Parathyroid adenoma (tissue), 2 donors: Measurements from ENCODE around the gene PKD2L2.

ENCODE experiments used
- H2AFZ ChIP-seq: fragments of 300-600 bp; sonication (generic); one replicate; pipeline ENCODE4 v1.7.0; 2017; ENCODE audit warnings: antibody characterized with exemption, mild to moderate bottlenecking
- H3K27ac ChIP-seq: fragments of 300-600 bp; sonication (generic); one replicate; pipeline ENCODE4 v1.7.0; 2017
- H3K27me3 ChIP-seq: fragments of 300-600 bp; sonication (generic); one replicate; pipeline ENCODE4 v1.7.0; 2017; ENCODE audit warnings: low read length; ENCODE audit not compliant: control insufficient read depth, insufficient read depth
- H3K36me3 ChIP-seq: fragments of 300-600 bp; sonication (generic); one replicate; pipeline ENCODE4 v1.7.0; 2017; ENCODE audit warnings: low read length; ENCODE audit not compliant: control insufficient read depth, insufficient read depth
- H3K4me1 ChIP-seq: fragments of 300-600 bp; sonication (generic); one replicate; pipeline ENCODE4 v1.7.0; 2017; ENCODE audit warnings: control low read depth
- H3K4me2 ChIP-seq: fragments of 300-600 bp; sonication (generic); one replicate; pipeline ENCODE4 v1.7.0; 2017; ENCODE audit warnings: low read length
- H3K4me3 ChIP-seq: fragments of 300-600 bp; sonication (generic); one replicate; pipeline ENCODE4 v1.7.0; 2017; ENCODE audit warnings: low read depth, low read length
- H3K79me2 ChIP-seq: fragments of 300-600 bp; sonication (generic); one replicate; pipeline ENCODE4 v1.7.0; 2017; ENCODE audit warnings: control low read depth
- H3K9ac ChIP-seq: fragments of 300-600 bp; sonication (generic); one replicate; pipeline ENCODE4 v1.7.0; 2017; ENCODE audit warnings: mild to moderate bottlenecking
- H3K9me3 ChIP-seq: fragments of 300-600 bp; sonication (generic); one replicate; pipeline ENCODE4 v1.7.0; 2017; ENCODE audit warnings: low read length; ENCODE audit not compliant: control insufficient read depth
- TF ChIP-seq, protein P1 (sequence below): fragments of 300-600 bp; sonication (generic); IDR thresholded peaks from one replicate; pipeline ENCODE4 v1.7.0; 2017; ENCODE audit warnings: antibody characterized with exemption, mild to moderate bottlenecking
- donor health status: primary hyperparathyroidism.

Gene PKD2L2

DNA sequence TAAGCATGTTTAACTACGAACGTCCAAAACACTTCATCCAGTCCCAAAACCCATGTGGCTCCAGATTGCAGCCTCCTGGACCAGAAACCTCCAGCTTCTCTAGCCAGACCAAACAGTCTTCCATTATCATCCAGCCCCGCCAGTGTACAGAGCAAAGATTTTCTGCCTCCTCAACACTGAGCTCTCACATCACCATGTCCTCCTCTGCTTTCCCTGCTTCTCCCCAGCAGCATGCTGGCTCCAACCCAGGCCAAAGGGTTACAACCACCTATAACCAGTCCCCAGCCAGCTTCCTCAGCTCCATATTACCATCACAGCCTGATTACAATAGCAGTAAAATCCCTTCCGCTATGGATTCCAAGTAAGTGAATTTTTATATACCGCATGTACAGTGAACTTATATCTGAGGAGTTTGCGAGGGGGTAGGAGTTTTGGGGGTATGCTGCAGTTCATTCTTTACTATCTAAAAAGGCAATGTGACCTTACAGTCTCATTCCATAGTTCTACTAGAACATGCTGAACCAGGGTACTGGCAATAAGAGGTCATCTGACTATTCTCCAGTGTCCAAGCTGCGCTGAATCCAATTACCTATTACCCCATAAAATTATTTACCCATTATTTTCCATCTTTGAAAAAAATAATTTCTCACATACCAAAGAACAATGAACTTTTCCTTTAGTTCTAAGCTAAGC is 18.5 kb upstream of the PKD2L2 start:
- H3K9me3 ChIP-seq: no peaks in the 10 kb centered on the region
- no peaks in the 10 kb centered on the region for H3K27me3 ChIP-seq
- peaks cover 6% of the 10 kb centered on the region for H3K4me1 ChIP-seq
- no peak overlapping the region for H3K4me3 ChIP-seq
- TF ChIP-seq, protein P1, sequence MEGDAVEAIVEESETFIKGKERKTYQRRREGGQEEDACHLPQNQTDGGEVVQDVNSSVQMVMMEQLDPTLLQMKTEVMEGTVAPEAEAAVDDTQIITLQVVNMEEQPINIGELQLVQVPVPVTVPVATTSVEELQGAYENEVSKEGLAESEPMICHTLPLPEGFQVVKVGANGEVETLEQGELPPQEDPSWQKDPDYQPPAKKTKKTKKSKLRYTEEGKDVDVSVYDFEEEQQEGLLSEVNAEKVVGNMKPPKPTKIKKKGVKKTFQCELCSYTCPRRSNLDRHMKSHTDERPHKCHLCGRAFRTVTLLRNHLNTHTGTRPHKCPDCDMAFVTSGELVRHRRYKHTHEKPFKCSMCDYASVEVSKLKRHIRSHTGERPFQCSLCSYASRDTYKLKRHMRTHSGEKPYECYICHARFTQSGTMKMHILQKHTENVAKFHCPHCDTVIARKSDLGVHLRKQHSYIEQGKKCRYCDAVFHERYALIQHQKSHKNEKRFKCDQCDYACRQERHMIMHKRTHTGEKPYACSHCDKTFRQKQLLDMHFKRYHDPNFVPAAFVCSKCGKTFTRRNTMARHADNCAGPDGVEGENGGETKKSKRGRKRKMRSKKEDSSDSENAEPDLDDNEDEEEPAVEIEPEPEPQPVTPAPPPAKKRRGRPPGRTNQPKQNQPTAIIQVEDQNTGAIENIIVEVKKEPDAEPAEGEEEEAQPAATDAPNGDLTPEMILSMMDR: no peak
- no peak overlapping the region for H3K9ac ChIP-seq
- no peak overlapping the region for H2AFZ ChIP-seq
- H3K4me2 ChIP-seq: no peak overlapping the region
- peak overlapping the region; percentile 7 for H3K27ac ChIP-seq
- no peaks in the 10 kb centered on the region for H3K79me2 ChIP-seq
- H3K36me3 ChIP-seq: no peaks in the 10 kb centered on the region

DNA sequence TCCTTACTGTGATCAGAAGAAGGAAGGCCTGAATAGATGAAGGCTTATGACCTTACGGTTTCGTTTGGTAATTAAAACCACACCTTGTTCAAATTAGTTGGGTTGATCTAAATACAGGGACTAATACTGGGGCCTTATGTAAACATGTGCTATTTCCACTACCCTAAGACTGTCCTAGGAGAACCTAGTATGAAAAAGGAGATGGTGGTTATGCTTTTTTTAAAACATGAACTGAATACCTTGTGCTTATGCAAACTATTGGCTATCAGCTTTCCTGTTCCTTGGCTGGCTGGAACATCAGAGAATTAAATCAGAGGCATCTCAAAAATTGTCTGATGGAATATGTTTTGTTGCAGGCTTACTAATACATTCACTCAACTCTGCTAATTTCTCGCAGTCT is 17.7 kb upstream of the PKD2L2 start:
- peak overlapping the region; percentile 11 for H3K27ac ChIP-seq
- TF ChIP-seq, protein P1: no peak
- H3K9ac ChIP-seq: no peak overlapping the region
- no peaks in the 10 kb centered on the region for H3K27me3 ChIP-seq
- H3K4me3 ChIP-seq: no peak overlapping the region
- peaks cover 6% of the 10 kb centered on the region for H3K4me1 ChIP-seq
- H3K79me2 ChIP-seq: no peaks in the 10 kb centered on the region
- H3K4me2 ChIP-seq: no peak overlapping the region
- no peaks in the 10 kb centered on the region for H3K36me3 ChIP-seq
- H3K9me3 ChIP-seq: no peaks in the 10 kb centered on the region
- H2AFZ ChIP-seq: peak overlapping the region; percentile 28

DNA sequence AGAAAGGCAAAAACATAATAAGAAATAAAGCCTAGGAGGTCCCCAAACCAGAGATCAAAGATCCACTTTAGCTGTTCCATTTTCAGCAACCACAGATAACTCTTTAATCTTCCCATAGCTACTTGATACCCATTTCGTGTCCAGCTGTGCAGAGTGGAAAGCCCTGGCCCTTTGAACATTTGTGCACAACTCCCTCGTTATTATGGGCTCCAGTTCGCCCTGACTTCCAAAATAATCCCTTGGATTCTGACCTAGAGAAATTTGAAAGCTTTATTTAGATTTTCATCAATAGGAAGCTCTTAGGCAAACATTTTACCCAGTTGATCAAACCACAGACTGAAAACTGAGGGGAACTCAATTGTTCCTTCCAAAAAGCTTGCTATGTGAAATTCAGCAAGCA is 16.8 kb upstream of the PKD2L2 start:
- Histone ChIP-seq H3K9ac (no peak overlapping the region), H3K4me3 (no peak overlapping the region), H3K4me1 (peaks cover 3% of the 10 kb centered on the region), H3K79me2 (no peaks in the 10 kb centered on the region), H3K4me2 (no peak overlapping the region), H3K9me3 (no peaks in the 10 kb centered on the region), H2AFZ (peak overlapping the region; percentile 29), H3K27ac (no peak overlapping the region), H3K36me3 (no peaks in the 10 kb centered on the region), H3K27me3 (no peaks in the 10 kb centered on the region)
- TF ChIP-seq, protein P1: no peak

DNA sequence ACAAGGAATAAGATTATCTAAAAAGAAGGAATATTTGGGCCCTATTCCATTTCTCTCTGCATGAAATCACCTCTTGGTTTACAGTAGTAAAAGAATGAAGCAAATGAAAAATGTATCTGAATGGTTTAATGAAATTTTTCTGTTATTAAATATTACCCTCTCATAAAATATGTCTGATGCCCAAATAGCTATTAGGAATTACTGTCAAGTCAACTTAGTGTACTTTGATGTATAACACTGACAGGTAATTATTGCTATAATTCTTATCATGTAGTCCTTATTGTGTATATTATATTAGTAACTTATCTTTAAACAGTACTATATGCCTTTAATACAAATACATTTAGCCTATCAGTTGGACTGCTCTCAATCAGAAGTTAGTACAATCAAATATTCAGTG is 13.2 kb upstream of the PKD2L2 start:
- Histone ChIP-seq H3K27ac (no peak overlapping the region), H3K9ac (no peak overlapping the region), H3K4me2 (no peak overlapping the region), H3K79me2 (no peaks in the 10 kb centered on the region), H3K27me3 (no peaks in the 10 kb centered on the region), H2AFZ (no peak overlapping the region), H3K4me3 (no peak overlapping the region), H3K36me3 (no peaks in the 10 kb centered on the region), H3K9me3 (no peaks in the 10 kb centered on the region), H3K4me1 (no peaks in the 10 kb centered on the region)
- TF ChIP-seq, protein P1: no peak

DNA sequence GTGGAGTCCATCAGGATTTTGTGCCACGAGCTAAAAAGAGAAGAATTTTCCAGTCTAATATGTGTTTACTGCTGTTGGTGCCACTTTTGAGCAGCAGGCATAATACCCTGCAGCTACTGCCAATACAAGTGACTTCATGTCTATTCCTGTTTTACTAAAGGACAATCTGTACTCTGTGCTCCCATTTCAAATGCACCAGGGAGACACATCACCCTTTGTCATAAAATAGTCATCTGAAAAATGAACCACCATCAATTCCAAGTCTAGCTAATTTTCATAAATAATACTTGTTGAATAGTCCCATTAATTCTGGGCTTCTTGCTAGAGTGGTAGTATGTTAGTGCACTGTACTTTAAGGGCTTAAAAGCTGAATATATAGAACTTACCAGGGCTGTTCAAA is 8.9 kb upstream of the PKD2L2 start:
- no peak overlapping the region for H3K9ac ChIP-seq
- H3K27me3 ChIP-seq: no peaks in the 10 kb centered on the region
- H3K36me3 ChIP-seq: no peaks in the 10 kb centered on the region
- no peak overlapping the region for H3K4me3 ChIP-seq
- H3K79me2 ChIP-seq: no peaks in the 10 kb centered on the region
- TF ChIP-seq, protein P1: no peak
- H3K4me1 ChIP-seq: no peaks in the 10 kb centered on the region
- no peaks in the 10 kb centered on the region for H3K9me3 ChIP-seq
- no peak overlapping the region for H2AFZ ChIP-seq
- H3K4me2 ChIP-seq: no peak overlapping the region
- H3K27ac ChIP-seq: no peak overlapping the region
